Neural progenitor cell (in vitro differentiated cells): ENCODE data around the gene ST7.

Experiments
- EZH2 ChIP-seq: fragments of 200-600 bp; sonication (generic); IDR thresholded peaks from 2 replicates; pipeline ENCODE4 v1.6.1; 2017; ENCODE audit warnings: antibody characterized with exemption, mild to moderate bottlenecking, moderate library complexity
- EZH2phosphoT487 ChIP-seq: fragments of 200-600 bp; sonication (generic); IDR thresholded peaks from 2 replicates; pipeline ENCODE4 v1.6.1; 2017; ENCODE audit warnings: antibody characterized with exemption
- TF ChIP-seq, protein P1 (sequence below): fragments of 200-600 bp; sonication (generic); IDR thresholded peaks from 2 replicates; pipeline ENCODE4 v1.5.1; 2017; ENCODE audit warnings: antibody characterized with exemption, mild to moderate bottlenecking

DNA sequence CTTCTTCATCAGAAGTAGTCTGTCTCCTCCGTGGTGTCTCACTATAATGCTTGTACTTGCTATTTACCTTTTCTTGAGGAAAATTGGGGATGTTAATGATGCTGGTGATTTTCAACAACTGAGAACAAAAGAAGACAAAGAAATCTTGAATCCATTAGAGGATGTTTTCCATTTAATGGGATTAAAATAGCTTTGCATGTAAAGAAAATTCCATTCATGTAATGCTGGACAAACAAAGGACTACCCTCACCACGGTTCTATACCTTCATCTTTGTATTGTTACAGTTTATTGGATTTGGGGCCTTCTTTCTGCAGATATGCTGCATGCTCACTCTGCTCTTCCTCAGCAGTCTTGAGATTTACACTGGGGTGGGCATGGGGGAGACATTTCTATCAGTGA, 241.1 kb downstream of the ST7 start:
- TF ChIP-seq, protein P1, sequence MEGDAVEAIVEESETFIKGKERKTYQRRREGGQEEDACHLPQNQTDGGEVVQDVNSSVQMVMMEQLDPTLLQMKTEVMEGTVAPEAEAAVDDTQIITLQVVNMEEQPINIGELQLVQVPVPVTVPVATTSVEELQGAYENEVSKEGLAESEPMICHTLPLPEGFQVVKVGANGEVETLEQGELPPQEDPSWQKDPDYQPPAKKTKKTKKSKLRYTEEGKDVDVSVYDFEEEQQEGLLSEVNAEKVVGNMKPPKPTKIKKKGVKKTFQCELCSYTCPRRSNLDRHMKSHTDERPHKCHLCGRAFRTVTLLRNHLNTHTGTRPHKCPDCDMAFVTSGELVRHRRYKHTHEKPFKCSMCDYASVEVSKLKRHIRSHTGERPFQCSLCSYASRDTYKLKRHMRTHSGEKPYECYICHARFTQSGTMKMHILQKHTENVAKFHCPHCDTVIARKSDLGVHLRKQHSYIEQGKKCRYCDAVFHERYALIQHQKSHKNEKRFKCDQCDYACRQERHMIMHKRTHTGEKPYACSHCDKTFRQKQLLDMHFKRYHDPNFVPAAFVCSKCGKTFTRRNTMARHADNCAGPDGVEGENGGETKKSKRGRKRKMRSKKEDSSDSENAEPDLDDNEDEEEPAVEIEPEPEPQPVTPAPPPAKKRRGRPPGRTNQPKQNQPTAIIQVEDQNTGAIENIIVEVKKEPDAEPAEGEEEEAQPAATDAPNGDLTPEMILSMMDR: no peak
- TF ChIP-seq EZH2: no peak
- TF ChIP-seq EZH2phosphoT487: peak; percentile 80
